ENCODE results near the gene FOXE3. TPM values are rescaled to one million over a fixed set of nuclear protein-coding genes. Genes with fewer than 3 reads are reported as not detected.
A peak's percentile ranks its signal among the peaks of the same experiment; 100 is the strongest.

FOXE3 gene
- total and polyA plus RNA-seq, 4 donors = not detected

DNA sequence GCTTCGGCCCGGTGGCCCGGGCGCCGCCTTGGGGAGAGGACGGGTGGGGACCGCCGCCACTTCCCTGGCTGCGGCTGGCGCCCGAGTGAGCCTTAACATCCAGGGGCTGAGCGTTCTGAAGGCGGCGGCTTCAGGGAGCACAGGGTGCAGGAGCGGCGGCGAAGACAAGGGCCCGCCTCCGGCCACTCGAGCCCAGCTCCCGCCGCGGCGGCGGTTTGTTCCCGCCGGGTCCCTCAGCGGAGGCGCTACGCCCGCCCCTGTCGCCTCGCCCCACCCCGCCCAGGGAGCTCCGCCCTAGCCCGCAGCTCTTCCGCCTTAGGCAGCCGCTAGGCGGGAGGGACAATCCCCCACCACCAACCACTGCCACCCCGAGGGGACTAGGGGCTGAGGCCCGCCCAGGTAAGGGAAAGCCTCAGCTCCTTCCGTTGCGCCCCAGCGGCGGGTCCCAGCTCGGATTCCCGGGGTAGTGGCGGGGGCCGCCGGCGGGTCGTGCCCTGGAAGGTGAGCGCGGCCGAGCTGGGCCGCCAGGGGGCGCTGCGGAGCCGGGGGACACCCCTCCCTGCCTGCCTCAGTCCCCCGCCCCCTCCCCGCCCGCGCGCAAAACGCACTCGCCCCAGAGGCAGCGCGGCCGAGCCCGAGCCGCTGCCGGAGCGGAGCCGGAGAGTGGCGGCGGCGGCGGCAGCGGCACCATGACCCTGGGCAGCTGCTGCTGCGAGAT, 21.5 kb downstream of the FOXE3 start, which contains the start of gene FOXD2:
TSS of gene FOXD2 (plus strand) at position 598 of the 718 bp plus-strand sequence. CDS start at position 690, 92 bp downstream.
- Histone ChIP-seq H3K27ac (ENCODE audit: low read depth in 1 of 2, low read length in 2 of 2) (peak within 1 kb of the TSS; percentile 64 to 81), H3K27me3 (ENCODE audit: control insufficient read depth in 4 of 4, insufficient read depth in 4 of 4, low read length in 3 of 4) (peaks cover 0 to 8% (median under 1%) of the 10 kb centered on the region in 4 donors), H3K4me1 (ENCODE audit: control insufficient read depth in 4 of 4, insufficient read depth in 4 of 4, low read length in 3 of 4) (peaks cover 8 to 27% (median 19%) of the 10 kb centered on the region in 4 donors), H3K4me3 (ENCODE audit: low read depth in 1 of 3, low read length in 3 of 3) (peak within 1 kb of the TSS; percentile 61 to 73 (median 65)), H3K9ac (ENCODE audit: low read depth in 1 of 2, low read length in 2 of 2) (peak within 1 kb of the TSS in 1 of 2 donors; percentile 63), H3K9me3 (ENCODE audit: control insufficient read depth in 4 of 4, low read length in 3 of 4) (no peaks in the 10 kb centered on the region), H3K36me3 (ENCODE audit: control insufficient read depth in 4 of 4, insufficient read depth in 3 of 4, low read depth in 1 of 4, low read length in 3 of 4) (no peaks in the 10 kb centered on the region)
- TF ChIP-seq, protein P1, sequence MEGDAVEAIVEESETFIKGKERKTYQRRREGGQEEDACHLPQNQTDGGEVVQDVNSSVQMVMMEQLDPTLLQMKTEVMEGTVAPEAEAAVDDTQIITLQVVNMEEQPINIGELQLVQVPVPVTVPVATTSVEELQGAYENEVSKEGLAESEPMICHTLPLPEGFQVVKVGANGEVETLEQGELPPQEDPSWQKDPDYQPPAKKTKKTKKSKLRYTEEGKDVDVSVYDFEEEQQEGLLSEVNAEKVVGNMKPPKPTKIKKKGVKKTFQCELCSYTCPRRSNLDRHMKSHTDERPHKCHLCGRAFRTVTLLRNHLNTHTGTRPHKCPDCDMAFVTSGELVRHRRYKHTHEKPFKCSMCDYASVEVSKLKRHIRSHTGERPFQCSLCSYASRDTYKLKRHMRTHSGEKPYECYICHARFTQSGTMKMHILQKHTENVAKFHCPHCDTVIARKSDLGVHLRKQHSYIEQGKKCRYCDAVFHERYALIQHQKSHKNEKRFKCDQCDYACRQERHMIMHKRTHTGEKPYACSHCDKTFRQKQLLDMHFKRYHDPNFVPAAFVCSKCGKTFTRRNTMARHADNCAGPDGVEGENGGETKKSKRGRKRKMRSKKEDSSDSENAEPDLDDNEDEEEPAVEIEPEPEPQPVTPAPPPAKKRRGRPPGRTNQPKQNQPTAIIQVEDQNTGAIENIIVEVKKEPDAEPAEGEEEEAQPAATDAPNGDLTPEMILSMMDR (IDR thresholded peaks at IDR 0.05; ENCODE audit: low read depth, low read length, missing input control) = peak; percentile 88
- no peak for TF ChIP-seq HNF4A (conservative IDR thresholded peaks at IDR 0.05)
- TF ChIP-seq HNF4G (IDR thresholded peaks at IDR 0.05) = no peak
- TF ChIP-seq GABPA (IDR thresholded peaks at IDR 0.05 in 1 of 2, conservative IDR thresholded peaks at IDR 0.05 in 1 of 2) = no peak
- peak in 1 of 2 donors; percentile 16 for TF ChIP-seq EGR1 (IDR thresholded peaks at IDR 0.05; ENCODE audit: low read depth in 2 of 2)
- TF ChIP-seq, protein P2, sequence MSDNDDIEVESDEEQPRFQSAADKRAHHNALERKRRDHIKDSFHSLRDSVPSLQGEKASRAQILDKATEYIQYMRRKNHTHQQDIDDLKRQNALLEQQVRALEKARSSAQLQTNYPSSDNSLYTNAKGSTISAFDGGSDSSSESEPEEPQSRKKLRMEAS (IDR thresholded peaks at IDR 0.05) = no peak
- peak; percentile 18 for TF ChIP-seq YY1 (IDR thresholded peaks at IDR 0.05)
- no peak for TF ChIP-seq FOXA1 (IDR thresholded peaks at IDR 0.05)
- no peak for TF ChIP-seq FOXA2 (IDR thresholded peaks at IDR 0.05)
- no peak for TF ChIP-seq NR2F2 (IDR thresholded peaks at IDR 0.05)
- no peak for TF ChIP-seq TAF1 (conservative IDR thresholded peaks at IDR 0.05)
- TF ChIP-seq, protein P3, sequence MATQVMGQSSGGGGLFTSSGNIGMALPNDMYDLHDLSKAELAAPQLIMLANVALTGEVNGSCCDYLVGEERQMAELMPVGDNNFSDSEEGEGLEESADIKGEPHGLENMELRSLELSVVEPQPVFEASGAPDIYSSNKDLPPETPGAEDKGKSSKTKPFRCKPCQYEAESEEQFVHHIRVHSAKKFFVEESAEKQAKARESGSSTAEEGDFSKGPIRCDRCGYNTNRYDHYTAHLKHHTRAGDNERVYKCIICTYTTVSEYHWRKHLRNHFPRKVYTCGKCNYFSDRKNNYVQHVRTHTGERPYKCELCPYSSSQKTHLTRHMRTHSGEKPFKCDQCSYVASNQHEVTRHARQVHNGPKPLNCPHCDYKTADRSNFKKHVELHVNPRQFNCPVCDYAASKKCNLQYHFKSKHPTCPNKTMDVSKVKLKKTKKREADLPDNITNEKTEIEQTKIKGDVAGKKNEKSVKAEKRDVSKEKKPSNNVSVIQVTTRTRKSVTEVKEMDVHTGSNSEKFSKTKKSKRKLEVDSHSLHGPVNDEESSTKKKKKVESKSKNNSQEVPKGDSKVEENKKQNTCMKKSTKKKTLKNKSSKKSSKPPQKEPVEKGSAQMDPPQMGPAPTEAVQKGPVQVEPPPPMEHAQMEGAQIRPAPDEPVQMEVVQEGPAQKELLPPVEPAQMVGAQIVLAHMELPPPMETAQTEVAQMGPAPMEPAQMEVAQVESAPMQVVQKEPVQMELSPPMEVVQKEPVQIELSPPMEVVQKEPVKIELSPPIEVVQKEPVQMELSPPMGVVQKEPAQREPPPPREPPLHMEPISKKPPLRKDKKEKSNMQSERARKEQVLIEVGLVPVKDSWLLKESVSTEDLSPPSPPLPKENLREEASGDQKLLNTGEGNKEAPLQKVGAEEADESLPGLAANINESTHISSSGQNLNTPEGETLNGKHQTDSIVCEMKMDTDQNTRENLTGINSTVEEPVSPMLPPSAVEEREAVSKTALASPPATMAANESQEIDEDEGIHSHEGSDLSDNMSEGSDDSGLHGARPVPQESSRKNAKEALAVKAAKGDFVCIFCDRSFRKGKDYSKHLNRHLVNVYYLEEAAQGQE (IDR thresholded peaks at IDR 0.05) = no peak
- peak; percentile 44 to 57 for TF ChIP-seq RAD21 (IDR thresholded peaks at IDR 0.05)
- TF ChIP-seq SP1 (IDR thresholded peaks at IDR 0.05) = no peak
- TF ChIP-seq, protein P4, sequence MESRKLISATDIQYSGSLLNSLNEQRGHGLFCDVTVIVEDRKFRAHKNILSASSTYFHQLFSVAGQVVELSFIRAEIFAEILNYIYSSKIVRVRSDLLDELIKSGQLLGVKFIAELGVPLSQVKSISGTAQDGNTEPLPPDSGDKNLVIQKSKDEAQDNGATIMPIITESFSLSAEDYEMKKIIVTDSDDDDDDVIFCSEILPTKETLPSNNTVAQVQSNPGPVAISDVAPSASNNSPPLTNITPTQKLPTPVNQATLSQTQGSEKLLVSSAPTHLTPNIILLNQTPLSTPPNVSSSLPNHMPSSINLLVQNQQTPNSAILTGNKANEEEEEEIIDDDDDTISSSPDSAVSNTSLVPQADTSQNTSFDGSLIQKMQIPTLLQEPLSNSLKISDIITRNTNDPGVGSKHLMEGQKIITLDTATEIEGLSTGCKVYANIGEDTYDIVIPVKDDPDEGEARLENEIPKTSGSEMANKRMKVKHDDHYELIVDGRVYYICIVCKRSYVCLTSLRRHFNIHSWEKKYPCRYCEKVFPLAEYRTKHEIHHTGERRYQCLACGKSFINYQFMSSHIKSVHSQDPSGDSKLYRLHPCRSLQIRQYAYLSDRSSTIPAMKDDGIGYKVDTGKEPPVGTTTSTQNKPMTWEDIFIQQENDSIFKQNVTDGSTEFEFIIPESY (IDR thresholded peaks at IDR 0.05) = no peak
- no peak for TF ChIP-seq RXRA (IDR thresholded peaks at IDR 0.05)
- TF ChIP-seq, protein P5, sequence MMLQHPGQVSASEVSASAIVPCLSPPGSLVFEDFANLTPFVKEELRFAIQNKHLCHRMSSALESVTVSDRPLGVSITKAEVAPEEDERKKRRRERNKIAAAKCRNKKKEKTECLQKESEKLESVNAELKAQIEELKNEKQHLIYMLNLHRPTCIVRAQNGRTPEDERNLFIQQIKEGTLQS (IDR thresholded peaks at IDR 0.05) = no peak
- TF ChIP-seq JUND (IDR thresholded peaks at IDR 0.05) = no peak
- peak; percentile 89 for DNase-seq (ENCODE audit: low spot score)
- under 1% methylated on average over 80 of the region's 80 CpGs for WGBS
